WTC11 (cell line): ENCODE data around the gene OCIAD1. TPM values are rescaled to one million over a fixed set of nuclear protein-coding genes. Genes with fewer than 3 reads are reported as not detected.

ENCODE experiments used
- ATAC-seq: fragments of 200-7000 bp; cut with Tn5 transposase; 2 replicates; pipeline ENCODE4 v1.10.0; 2021; ENCODE audit warnings: mild to moderate bottlenecking, moderate library complexity
- CTCF ChIA-PET: fragments of 300-600 bp; sonication (Branson Sonifier 250); formaldehyde crosslinking; loops from one replicate; lab custom pipeline; 2021; ENCODE audit warnings: antibody characterized with exemption; lab: Charles Lee
- POLR2A ChIA-PET: fragments of 350-600 bp; sonication (Branson Sonifier 250); formaldehyde crosslinking; loops from one replicate; lab custom pipeline; 2021; ENCODE audit warnings: antibody characterized with exemption; lab: Charles Lee
- DNase-seq: peaks from one replicate; pipeline ENCODE4 v3.0.0; 2021; ENCODE audit warnings: low spot score
- H3K27ac Mint-ChIP-seq: 2 replicates; pipeline ENCODE4 v1.8.0; 2021; ENCODE audit warnings: mixed read lengths
- H3K27me3 Mint-ChIP-seq: 2 replicates; pipeline ENCODE4 v1.8.0; 2021; ENCODE audit warnings: low read depth, mild to moderate bottlenecking, moderate library complexity, mixed read lengths
- H3K36me3 Mint-ChIP-seq: 2 replicates; pipeline ENCODE4 v1.8.0; 2021; ENCODE audit warnings: mixed read lengths
- H3K4me1 Mint-ChIP-seq: 2 replicates; pipeline ENCODE4 v1.8.0; 2022; ENCODE audit warnings: mixed read lengths
- H3K4me3 Mint-ChIP-seq: 2 replicates; pipeline ENCODE4 v1.8.0; 2021; ENCODE audit warnings: mild to moderate bottlenecking, moderate library complexity, mixed read lengths
- H3K9me3 Mint-ChIP-seq: 2 replicates; pipeline ENCODE4 v1.8.0; 2021; ENCODE audit warnings: mixed read lengths
- AFF4 ChIP-seq: sonication (generic); formaldehyde crosslinking; IDR thresholded peaks from 2 replicates; pipeline ENCODE4 v1.8.1; 2023; ENCODE audit warnings: mild to moderate bottlenecking, missing genetic modification reagents, borderline replicate concordance
- AR ChIP-seq: fragments of 250-450 bp; sonication (Bioruptor Pico); IDR thresholded peaks from 2 replicates; pipeline ENCODE4 v1.9.0; 2021; ENCODE audit warnings: mild to moderate bottlenecking
- ATF1 ChIP-seq: sonication (generic); formaldehyde crosslinking; IDR thresholded peaks from 2 replicates; pipeline ENCODE4 v1.8.1; 2023; ENCODE audit warnings: mild to moderate bottlenecking, moderate library complexity, missing genetic modification reagents
- ATF6 ChIP-seq: sonication (generic); formaldehyde crosslinking; IDR thresholded peaks from 2 replicates; pipeline ENCODE4 v1.8.1; 2023; ENCODE audit warnings: mild to moderate bottlenecking, missing genetic modification reagents
- CDX4 ChIP-seq: fragments of 250-450 bp; sonication (Bioruptor Pico); IDR thresholded peaks from 2 replicates; pipeline ENCODE4 v1.9.0; 2021; ENCODE audit warnings: moderate library complexity, mild to moderate bottlenecking, inconsistent platforms, borderline replicate concordance
- CREB1 ChIP-seq: sonication (generic); formaldehyde crosslinking; IDR thresholded peaks from 2 replicates; pipeline ENCODE4 v1.8.0; 2023; ENCODE audit warnings: mild to moderate bottlenecking, missing genetic modification reagents
- FOXP4 ChIP-seq: sonication (generic); formaldehyde crosslinking; IDR thresholded peaks from 2 replicates; pipeline ENCODE4 v1.8.0; 2022; ENCODE audit warnings: mild to moderate bottlenecking, missing genetic modification reagents
- GTF2I ChIP-seq: fragments of 250-450 bp; sonication (Bioruptor Pico); conservative IDR thresholded peaks from 2 replicates; pipeline ENCODE4 v1.4.0; 2021; ENCODE audit warnings: mild to moderate bottlenecking
- HMGA2 ChIP-seq: fragments of 250-450 bp; sonication (Bioruptor Pico); IDR thresholded peaks from 2 replicates; pipeline ENCODE4 v1.4.0; 2021; ENCODE audit warnings: mild to moderate bottlenecking, moderate library complexity
- IRF1 ChIP-seq: sonication (generic); formaldehyde crosslinking; IDR thresholded peaks from 2 replicates; pipeline ENCODE4 v1.8.0; 2023; ENCODE audit warnings: missing genetic modification reagents
- IRF2 ChIP-seq: sonication (generic); formaldehyde crosslinking; IDR thresholded peaks from 2 replicates; pipeline ENCODE4 v1.8.0; 2022; ENCODE audit warnings: low read depth, missing genetic modification reagents, borderline replicate concordance
- MAX ChIP-seq: sonication (generic); formaldehyde crosslinking; IDR thresholded peaks from 2 replicates; pipeline ENCODE4 v1.8.0; 2022; ENCODE audit warnings: mild to moderate bottlenecking, missing genetic modification reagents
- MXD4 ChIP-seq: fragments of 250-450 bp; sonication (Bioruptor Pico); IDR thresholded peaks from 2 replicates; pipeline ENCODE4 v1.8.0; 2021; ENCODE audit warnings: mild to moderate bottlenecking, moderate library complexity, borderline replicate concordance
- OVOL2 ChIP-seq: fragments of 250-450 bp; sonication (Bioruptor Pico); IDR thresholded peaks from 2 replicates; pipeline ENCODE4 v1.9.0; 2021; ENCODE audit warnings: mild to moderate bottlenecking, borderline replicate concordance
- RELA ChIP-seq: sonication (generic); formaldehyde crosslinking; IDR thresholded peaks from 2 replicates; pipeline ENCODE4 v1.8.1; 2022; ENCODE audit warnings: missing genetic modification reagents, mild to moderate bottlenecking, borderline replicate concordance
- SP1 ChIP-seq: sonication (generic); formaldehyde crosslinking; conservative IDR thresholded peaks from 2 replicates; pipeline ENCODE4 v1.8.1; 2022; ENCODE audit warnings: missing genetic modification reagents
- TP53 ChIP-seq: sonication (generic); formaldehyde crosslinking; IDR thresholded peaks from 2 replicates; pipeline ENCODE4 v1.8.1; 2023; ENCODE audit warnings: mild to moderate bottlenecking, missing genetic modification reagents
- USF1 ChIP-seq: sonication (generic); formaldehyde crosslinking; IDR thresholded peaks from 2 replicates; pipeline ENCODE4 v1.8.0; 2022; ENCODE audit warnings: mild to moderate bottlenecking, missing genetic modification reagents
- ZMAT4 ChIP-seq: fragments of 250-450 bp; sonication (Bioruptor Pico); IDR thresholded peaks from 2 replicates; pipeline ENCODE4 v1.9.0; 2021; ENCODE audit warnings: mild to moderate bottlenecking
- ZNF138 ChIP-seq: sonication (generic); formaldehyde crosslinking; conservative IDR thresholded peaks from 2 replicates; pipeline ENCODE4 v1.8.1; 2022; ENCODE audit warnings: mild to moderate bottlenecking, moderate library complexity, missing genetic modification reagents
- ZNF232 ChIP-seq: sonication (generic); formaldehyde crosslinking; IDR thresholded peaks from 2 replicates; pipeline ENCODE4 v1.8.0; 2022; ENCODE audit warnings: mild to moderate bottlenecking, missing genetic modification reagents
- ZNF416 ChIP-seq: fragments of 250-450 bp; sonication (Bioruptor Pico); IDR thresholded peaks from 2 replicates; pipeline ENCODE4 v1.9.0; 2021; ENCODE audit warnings: mild to moderate bottlenecking, inconsistent platforms
- ZNF423 ChIP-seq: fragments of 250-450 bp; sonication (Bioruptor Pico); IDR thresholded peaks from 2 replicates; pipeline ENCODE4 v2.1.2; 2022; ENCODE audit warnings: mild to moderate bottlenecking, moderate library complexity
- total RNA-seq: library from RNA; stranded (reverse); gene quantifications from 3 replicates; pipeline ENCODE4 v1.2.3, GENCODE V29; 2021

Gene OCIAD1
- total RNA-seq, 1 experiment from 2014 or later, result 135 TPM

GRCh38 chr4:48831532-48832030 lies 693 bp downstream of the OCIAD1 start:
- Mint-ChIP-seq H3K4me3 (peak overlapping the region; percentile 100), H3K27me3 (no peaks in the 10 kb centered on the region), H3K4me1 (peaks cover 24% of the 10 kb centered on the region), H3K27ac (peak overlapping the region; percentile 100), H3K9me3 (peaks cover 15% of the 10 kb centered on the region), H3K36me3 (peaks cover 33% of the 10 kb centered on the region)
- no peak for DNase-seq
- ATAC-seq, result no peak
- CTCF ChIA-PET, result no interaction called here
- no peak for TF ChIP-seq CREB1 (CRISPR knock-in tag)
- no peak for TF ChIP-seq OVOL2
- TF ChIP-seq ZNF232 (CRISPR knock-in tag), result no peak
- TF ChIP-seq IRF2 (CRISPR knock-in tag), result no peak
- TF ChIP-seq AR (CRISPR knock-in tag), result no peak
- no peak for TF ChIP-seq ATF6
- TF ChIP-seq ZMAT4 (CRISPR knock-in tag), result no peak
- TF ChIP-seq ZNF423 (CRISPR knock-in tag), result no peak
- POLR2A ChIA-PET, result interaction anchor here (0.6 kb wide), 1 partner anchor 8 kb away, joined by 4 read pairs; no protein-coding TSS in a partner anchor

GRCh38 chr4:48832571-48832970 lies 1.7 kb downstream of the OCIAD1 start:
- peak overlapping the region; percentile 69 for H3K27ac Mint-ChIP-seq
- ATAC-seq, result no peak
- CTCF ChIA-PET, result no interaction called here
- peak overlapping the region; percentile 100 for H3K4me3 Mint-ChIP-seq
- H3K36me3 Mint-ChIP-seq, result peaks cover 34% of the 10 kb centered on the region
- no peak for DNase-seq
- H3K9me3 Mint-ChIP-seq, result peaks cover 8% of the 10 kb centered on the region
- peaks cover 24% of the 10 kb centered on the region for H3K4me1 Mint-ChIP-seq
- no peaks in the 10 kb centered on the region for H3K27me3 Mint-ChIP-seq
- POLR2A ChIA-PET, result no interaction called here
- TF ChIP-seq TP53 (CRISPR knock-in tag) (no peak), AFF4 (no peak), FOXP4 (CRISPR knock-in tag) (no peak), SP1 (CRISPR knock-in tag) (no peak), USF1 (CRISPR knock-in tag) (no peak), MXD4 (CRISPR knock-in tag) (no peak), GTF2I (no peak), IRF1 (CRISPR knock-in tag) (no peak), ZNF416 (CRISPR knock-in tag) (no peak), HMGA2 (no peak), ATF1 (CRISPR knock-in tag) (no peak), CDX4 (CRISPR knock-in tag) (no peak), RELA (CRISPR knock-in tag) (no peak), MAX (CRISPR knock-in tag) (no peak), ZNF138 (CRISPR knock-in tag) (no peak)
